H1 (cell line): ENCODE results near the gene C6orf136.

ENCODE experiments used
- CHD1 ChIP-seq: IDR thresholded peaks from 2 replicates; pipeline ENCODE4 v1.6.1; 2012; ENCODE audit warnings: low read depth, low read length, improper control_type of control experiment
- CTCF ChIP-seq, 3 experiments: IDR thresholded peaks; 1 replicate in 2 of 3; 2 replicates in 1 of 3; pipeline versions ENCODE4 v1.5.1 to v1.6.1; 2011; ENCODE audit warnings: low read length in 3 of 3, mild to moderate bottlenecking in 3 of 3, inconsistent platforms in 2 of 3, low read depth in 1 of 3, moderate library complexity in 1 of 3; ENCODE audit not compliant: insufficient read depth in 1 of 3; ENCODE audit errors: control extremely low read depth in 1 of 3
- EP300 ChIP-seq, 2 experiments: IDR thresholded peaks; 1 replicate in 1 of 2; 2 replicates in 1 of 2; pipeline ENCODE4 v1.6.1; 2011 to 2012; ENCODE audit warnings: low read depth in 2 of 2, low read length in 2 of 2, mild to moderate bottlenecking in 2 of 2, borderline replicate concordance in 1 of 2, inconsistent platforms in 1 of 2, moderate library complexity in 1 of 2
- JUN ChIP-seq: IDR thresholded peaks from 2 replicates; pipeline ENCODE4 v1.6.1; 2011; ENCODE audit warnings: low read depth, mild to moderate bottlenecking, improper control_type of control experiment, low read length
- POLR2A ChIP-seq, 2 experiments: IDR thresholded peaks; 1 replicate in 1 of 2; 2 replicates in 1 of 2; pipeline ENCODE4 v1.6.1; 2011; ENCODE audit warnings: low read depth in 2 of 2, low read length in 2 of 2, mild to moderate bottlenecking in 2 of 2; ENCODE audit errors: control extremely low read depth in 1 of 2
- POLR2AphosphoS5 ChIP-seq: IDR thresholded peaks from 2 replicates; pipeline ENCODE4 v1.6.1; 2011; ENCODE audit warnings: low read depth, low read length
- SIN3A ChIP-seq, 2 experiments: IDR thresholded peaks in 1 of 2; conservative IDR thresholded peaks in 1 of 2; 2 replicates each; pipeline ENCODE4 v1.6.1; 2011 to 2012; ENCODE audit warnings: low read length in 2 of 2, improper control_type of control experiment in 1 of 2, low read depth in 1 of 2, mild to moderate bottlenecking in 1 of 2
- SUZ12 ChIP-seq: fragments of 200-600 bp; sonication (generic); IDR thresholded peaks from 2 replicates; pipeline ENCODE4 v1.6.1; 2012; ENCODE audit warnings: mild to moderate bottlenecking, inconsistent platforms, low read length, moderate library complexity, mixed read lengths

GRCh38 chr6:30656513-30656912 is 9.6 kb downstream of the C6orf136 start:
- no peak for TF ChIP-seq CTCF (IDR thresholded peaks at IDR 0.05; ENCODE audit: control extremely low read depth in 1 of 3, insufficient read depth in 1 of 3, low read depth in 1 of 3, low read length in 3 of 3)
- TF ChIP-seq EP300 (IDR thresholded peaks at IDR 0.05; ENCODE audit: borderline replicate concordance in 1 of 2, low read depth in 2 of 2, low read length in 2 of 2), result no peak
- TF ChIP-seq CHD1, result no peak
- TF ChIP-seq POLR2AphosphoS5, result no peak
- no peak for TF ChIP-seq SIN3A (conservative IDR thresholded peaks at IDR 0.05 in 1 of 2, IDR thresholded peaks at IDR 0.05 in 1 of 2; ENCODE audit: low read depth in 1 of 2, low read length in 2 of 2)
- TF ChIP-seq JUN, result no peak
- TF ChIP-seq POLR2A (IDR thresholded peaks at IDR 0.05; ENCODE audit: control extremely low read depth in 1 of 2, low read depth in 2 of 2, low read length in 2 of 2), result no peak
- TF ChIP-seq SUZ12, result no peak
